HG02884 (cell line): ENCODE measurements around the gene TRUB1.

Source experiments
- ATAC-seq: cut with Tn5 transposase; IDR thresholded peaks from one replicate; pipeline ENCODE4 v1.9.1; 2021; ENCODE audit warnings: mild to moderate bottlenecking, moderate library complexity; ENCODE audit not compliant: unreplicated experiment

TRUB1 gene

GRCh38 chr10:115026056-115026745, 88.2 kb downstream of the TRUB1 start:
- ATAC-seq, result no peak

- no peak for ATAC-seq
These were observed 88.7 kb downstream of the TRUB1 start for GRCh38 chr10:115026746-115027140.
